GM23338 (cell line): ENCODE measurements around the gene TYK2. TPM values are rescaled to one million over a fixed set of nuclear protein-coding genes. Genes with fewer than 3 reads are reported as not detected.

Source experiments
- ATAC-seq: fragments of 200-7000 bp; cut with Tn5 transposase; 3 replicates; pipeline ENCODE4 v1.9.1; 2020
- DNase-seq: peaks from one replicate; pipeline ENCODE4 v3.0.0-alpha.2; 2015; ENCODE audit warnings: low spot score
- H2AFZ ChIP-seq: fragments of 200-600 bp; sonication (generic); 2 replicates; pipeline ENCODE4 v1.8.0; 2016; ENCODE audit warnings: antibody characterized with exemption, mild to moderate bottlenecking, moderate library complexity
- H3F3A ChIP-seq: fragments of 200-600 bp; sonication (generic); replicated peaks from 2 replicates; pipeline ENCODE4 v1.8.0; 2017; ENCODE audit warnings: antibody characterized with exemption, mixed run types, low read depth
- H3K27ac ChIP-seq: fragments of 200-600 bp; sonication (generic); 2 replicates; pipeline ENCODE4 v1.6.1; 2016; ENCODE audit warnings: low read depth
- H3K27me3 ChIP-seq: fragments of 200-600 bp; sonication (generic); 2 replicates; pipeline ENCODE4 v1.8.0; 2016; ENCODE audit warnings: mild to moderate bottlenecking, mixed run types, moderate library complexity; ENCODE audit not compliant: insufficient read depth
- H3K36me3 ChIP-seq: fragments of 200-600 bp; sonication (generic); 2 replicates; pipeline ENCODE4 v1.8.0; 2016; ENCODE audit warnings: mild to moderate bottlenecking; ENCODE audit not compliant: insufficient read depth
- H3K4me1 ChIP-seq: fragments of 200-600 bp; sonication (generic); 2 replicates; pipeline ENCODE4 v1.8.0; 2016; ENCODE audit warnings: mild to moderate bottlenecking, moderate library complexity; ENCODE audit not compliant: insufficient read depth
- H3K4me2 ChIP-seq: fragments of 200-600 bp; sonication (generic); 2 replicates; pipeline ENCODE4 v1.7.1; 2017; ENCODE audit warnings: mixed run types
- H3K4me3 ChIP-seq: fragments of 200-600 bp; sonication (generic); 2 replicates; pipeline ENCODE4 v1.6.1; 2016; ENCODE audit warnings: mixed run types
- H3K79me2 ChIP-seq: fragments of 200-600 bp; sonication (generic); replicated peaks from 2 replicates; pipeline ENCODE4 v1.8.0; 2017; ENCODE audit warnings: mild to moderate bottlenecking; ENCODE audit not compliant: insufficient read depth
- H3K9me2 ChIP-seq: fragments of 200-600 bp; sonication (generic); 2 replicates; pipeline ENCODE4 v1.8.0; 2017; ENCODE audit not compliant: insufficient read depth
- H4K20me1 ChIP-seq: fragments of 200-600 bp; sonication (generic); replicated peaks from 2 replicates; pipeline ENCODE4 v1.8.0; 2017; ENCODE audit warnings: mild to moderate bottlenecking; ENCODE audit not compliant: insufficient read depth
- H3K27ac Mint-ChIP-seq: 2 replicates; pipeline ENCODE4 v1.8.0; 2020; ENCODE audit warnings: inconsistent platforms, mild to moderate bottlenecking, moderate library complexity, mixed read lengths
- H3K27me3 Mint-ChIP-seq: 3 replicates; pipeline ENCODE4 v1.8.0; 2022; ENCODE audit warnings: low read depth, mild to moderate bottlenecking, moderate library complexity, mixed read lengths, inconsistent platforms; ENCODE audit not compliant: insufficient read depth, poor library complexity
- H3K36me3 Mint-ChIP-seq: 3 replicates; pipeline ENCODE4 v1.8.0; 2021; ENCODE audit warnings: low read depth, mild to moderate bottlenecking, inconsistent platforms, moderate library complexity, mixed read lengths
- H3K4me1 Mint-ChIP-seq: 3 replicates; pipeline ENCODE4 v1.8.0; 2020; ENCODE audit warnings: mild to moderate bottlenecking, inconsistent platforms, mixed read lengths
- H3K4me3 Mint-ChIP-seq: 3 replicates; pipeline ENCODE4 v1.8.0; 2021; ENCODE audit warnings: moderate library complexity, mild to moderate bottlenecking, inconsistent platforms, mixed read lengths
- H3K9me3 Mint-ChIP-seq: 3 replicates; pipeline ENCODE4 v1.8.0; 2020; ENCODE audit warnings: moderate library complexity, mild to moderate bottlenecking, inconsistent platforms, mixed read lengths
- CREB1 ChIP-seq: fragments of 250-450 bp; sonication (Bioruptor Pico); IDR thresholded peaks from 2 replicates; pipeline ENCODE4 v1.5.0; 2020; ENCODE audit warnings: low read depth, mild to moderate bottlenecking, moderate library complexity
- EZH2 ChIP-seq: fragments of 200-600 bp; sonication (generic); IDR thresholded peaks from one replicate; pipeline ENCODE4 v1.8.0; 2017; ENCODE audit warnings: antibody characterized with exemption, mild to moderate bottlenecking, low read depth; ENCODE audit not compliant: unreplicated experiment
- NANOG ChIP-seq: IDR thresholded peaks from 2 replicates; pipeline ENCODE4 v1.6.1; 2016; ENCODE audit warnings: antibody characterized with exemption, borderline replicate concordance
- POLR2AphosphoS5 ChIP-seq: IDR thresholded peaks from 2 replicates; pipeline ENCODE4 v1.6.1; 2016; ENCODE audit warnings: antibody characterized with exemption, low read depth
- ZNF114 ChIP-seq: fragments of 250-450 bp; sonication (Bioruptor Pico); IDR thresholded peaks from 2 replicates; pipeline ENCODE4 v1.5.0; 2020; ENCODE audit warnings: mild to moderate bottlenecking, moderate library complexity
- polyA plus RNA-seq: library from polyadenylated mRNA; unstranded; fragments of >200 nt; fragmentation: Nextera tagmentation; extraction: Ambion mirVana; gene quantifications from 2 replicates; pipeline ENCODE4 v1.2.1, GENCODE V29; 2016
- total RNA-seq: library from RNA; depleted of rRNA; stranded (reverse); fragments of >200 nt; shearing (Covaris generic); gene quantifications from 2 replicates; pipeline ENCODE4 v1.2.3, GENCODE V29; 2014
- TF ChIP-seq, protein P1 (sequence below): IDR thresholded peaks from one replicate; pipeline ENCODE4 v1.6.1; 2018; ENCODE audit warnings: antibody characterized with exemption; ENCODE audit not compliant: unreplicated experiment
- TF ChIP-seq, protein P2 (sequence below), 2 experiments: fragments of 200-600 bp in 1 of 2; sonication (generic) in 1 of 2; conservative IDR thresholded peaks; 2 replicates each; pipeline versions ENCODE4 v1.5.1 to v1.6.1; 2016 to 2017; ENCODE audit warnings: antibody characterized with exemption in 2 of 2, low read depth in 2 of 2, mild to moderate bottlenecking in 2 of 2, moderate library complexity in 1 of 2
- TF ChIP-seq, protein P3 (sequence below): fragments of 250-450 bp; sonication (Bioruptor Pico); IDR thresholded peaks from 2 replicates; pipeline ENCODE4 v1.5.0; 2020; ENCODE audit warnings: mild to moderate bottlenecking, moderate library complexity

Gene TYK2
- total and polyA plus RNA-seq, 2 experiments from 2014 or later = 29.1 to 30.7 TPM

DNA sequence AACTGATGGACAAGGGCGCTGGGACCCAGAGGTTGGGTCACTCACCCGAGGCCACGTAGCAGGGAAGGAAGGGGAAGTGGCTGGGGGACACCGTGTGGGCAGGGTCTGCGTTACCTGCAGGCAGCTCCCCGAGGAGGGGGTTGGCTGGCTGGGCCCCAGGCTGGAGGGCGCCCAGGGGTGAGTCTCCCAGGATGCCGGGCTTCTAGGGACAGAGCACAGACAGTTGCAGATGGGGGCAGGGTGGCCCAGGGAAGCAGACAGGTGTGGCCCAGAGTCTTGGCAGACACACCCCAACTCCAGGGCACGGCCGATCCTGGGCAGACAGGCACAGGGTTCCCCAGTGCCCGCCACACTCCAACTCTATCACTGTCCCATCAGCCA is 59.0 kb downstream of the TYK2 start:
- peaks cover 2% of the 10 kb centered on the region for H3K27me3 Mint-ChIP-seq
- DNase-seq (no peak), ATAC-seq (no peak)
- Histone ChIP-seq H4K20me1 (peaks cover 11% of the 10 kb centered on the region), H3K9me2 (no peaks in the 10 kb centered on the region), H2AFZ (no peak overlapping the region), H3K4me2 (no peak overlapping the region), H3F3A (peaks cover 8% of the 10 kb centered on the region), H3K79me2 (no peaks in the 10 kb centered on the region), H3K4me3 (no peak overlapping the region), H3K27me3 (no peaks in the 10 kb centered on the region), H3K27ac (no peak overlapping the region), H3K4me1 (peaks cover under 1% of the 10 kb centered on the region; the same call in 1 of the 2 replicates), H3K36me3 (peaks cover 19% of the 10 kb centered on the region; the same call in 1 of the 2 replicates)
- no peak overlapping the region for H3K27ac Mint-ChIP-seq
- TF ChIP-seq EZH2 (no peak), CREB1 (no peak), ZNF114 (no peak)
- H3K4me1 Mint-ChIP-seq = peaks cover under 1% of the 10 kb centered on the region; the same call in 2 of the 3 replicates
- no peaks in the 10 kb centered on the region for H3K9me3 Mint-ChIP-seq
- no peak overlapping the region for H3K4me3 Mint-ChIP-seq
- H3K36me3 Mint-ChIP-seq = peaks cover 60% of the 10 kb centered on the region

DNA sequence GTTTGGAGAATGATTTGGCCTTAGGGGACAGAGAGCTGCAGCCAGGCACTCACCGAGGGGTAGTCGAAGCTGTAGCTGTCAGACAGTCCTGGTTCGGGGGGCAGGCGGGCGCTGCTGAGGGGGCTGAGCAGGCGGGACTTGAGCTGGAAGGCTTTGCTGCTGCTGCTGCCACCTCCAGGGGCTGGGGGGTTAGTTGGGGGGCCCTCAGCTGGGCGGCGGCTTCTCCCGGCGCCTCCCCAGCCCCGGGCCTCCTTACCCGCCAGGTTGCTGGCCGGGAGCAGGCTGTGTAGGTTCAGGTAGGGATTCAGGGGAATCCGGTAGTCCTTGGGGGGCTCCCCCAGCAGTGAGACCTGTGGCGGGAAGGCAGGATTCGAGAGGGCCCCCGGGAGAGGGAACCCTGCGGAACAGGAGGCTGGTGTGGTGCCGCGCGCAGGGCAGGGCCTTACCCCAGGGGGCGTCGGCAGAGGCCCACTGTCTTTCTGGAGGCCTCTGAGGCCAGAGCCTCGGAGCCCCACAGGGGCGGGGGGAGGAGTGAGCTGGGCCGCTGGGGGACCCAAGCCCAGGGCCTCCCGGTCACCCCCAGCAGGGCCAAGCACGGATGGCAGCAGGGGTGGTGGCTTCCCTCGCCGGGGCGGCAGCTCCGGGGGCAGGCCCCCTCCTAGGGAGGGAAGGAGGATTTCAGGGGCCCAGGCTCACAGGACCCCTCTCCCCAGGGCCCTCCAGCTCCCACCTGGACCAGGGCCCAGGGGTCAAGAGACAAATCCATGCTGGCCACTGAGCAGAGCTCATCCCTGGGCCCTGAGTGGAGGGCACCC is 59.6 kb downstream of the TYK2 start:
- Histone ChIP-seq H3K4me1 (peaks cover 6% of the 10 kb centered on the region; the same call in 1 of the 2 replicates), H3K4me3 (no peak overlapping the region), H3K27ac (no peak overlapping the region), H3K4me2 (no peak overlapping the region), H3K27me3 (no peaks in the 10 kb centered on the region), H4K20me1 (peaks cover 7% of the 10 kb centered on the region), H3K9me2 (no peaks in the 10 kb centered on the region), H3K79me2 (no peaks in the 10 kb centered on the region), H3K36me3 (peaks cover 15% of the 10 kb centered on the region; the same call in 1 of the 2 replicates), H2AFZ (no peak overlapping the region), H3F3A (peaks cover 12% of the 10 kb centered on the region)
- no peak overlapping the region for H3K27ac Mint-ChIP-seq
- peaks cover 2% of the 10 kb centered on the region for H3K27me3 Mint-ChIP-seq
- no peak for DNase-seq
- H3K4me1 Mint-ChIP-seq = peaks cover 7% of the 10 kb centered on the region; the same call in 2 of the 3 replicates
- no peak for ATAC-seq
- H3K4me3 Mint-ChIP-seq = no peak overlapping the region
- H3K36me3 Mint-ChIP-seq = peaks cover 54% of the 10 kb centered on the region
- H3K9me3 Mint-ChIP-seq = no peaks in the 10 kb centered on the region
- TF ChIP-seq POLR2AphosphoS5 (no peak), NANOG (no peak)
- TF ChIP-seq, protein P1, sequence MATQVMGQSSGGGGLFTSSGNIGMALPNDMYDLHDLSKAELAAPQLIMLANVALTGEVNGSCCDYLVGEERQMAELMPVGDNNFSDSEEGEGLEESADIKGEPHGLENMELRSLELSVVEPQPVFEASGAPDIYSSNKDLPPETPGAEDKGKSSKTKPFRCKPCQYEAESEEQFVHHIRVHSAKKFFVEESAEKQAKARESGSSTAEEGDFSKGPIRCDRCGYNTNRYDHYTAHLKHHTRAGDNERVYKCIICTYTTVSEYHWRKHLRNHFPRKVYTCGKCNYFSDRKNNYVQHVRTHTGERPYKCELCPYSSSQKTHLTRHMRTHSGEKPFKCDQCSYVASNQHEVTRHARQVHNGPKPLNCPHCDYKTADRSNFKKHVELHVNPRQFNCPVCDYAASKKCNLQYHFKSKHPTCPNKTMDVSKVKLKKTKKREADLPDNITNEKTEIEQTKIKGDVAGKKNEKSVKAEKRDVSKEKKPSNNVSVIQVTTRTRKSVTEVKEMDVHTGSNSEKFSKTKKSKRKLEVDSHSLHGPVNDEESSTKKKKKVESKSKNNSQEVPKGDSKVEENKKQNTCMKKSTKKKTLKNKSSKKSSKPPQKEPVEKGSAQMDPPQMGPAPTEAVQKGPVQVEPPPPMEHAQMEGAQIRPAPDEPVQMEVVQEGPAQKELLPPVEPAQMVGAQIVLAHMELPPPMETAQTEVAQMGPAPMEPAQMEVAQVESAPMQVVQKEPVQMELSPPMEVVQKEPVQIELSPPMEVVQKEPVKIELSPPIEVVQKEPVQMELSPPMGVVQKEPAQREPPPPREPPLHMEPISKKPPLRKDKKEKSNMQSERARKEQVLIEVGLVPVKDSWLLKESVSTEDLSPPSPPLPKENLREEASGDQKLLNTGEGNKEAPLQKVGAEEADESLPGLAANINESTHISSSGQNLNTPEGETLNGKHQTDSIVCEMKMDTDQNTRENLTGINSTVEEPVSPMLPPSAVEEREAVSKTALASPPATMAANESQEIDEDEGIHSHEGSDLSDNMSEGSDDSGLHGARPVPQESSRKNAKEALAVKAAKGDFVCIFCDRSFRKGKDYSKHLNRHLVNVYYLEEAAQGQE = no peak
- TF ChIP-seq, protein P2, sequence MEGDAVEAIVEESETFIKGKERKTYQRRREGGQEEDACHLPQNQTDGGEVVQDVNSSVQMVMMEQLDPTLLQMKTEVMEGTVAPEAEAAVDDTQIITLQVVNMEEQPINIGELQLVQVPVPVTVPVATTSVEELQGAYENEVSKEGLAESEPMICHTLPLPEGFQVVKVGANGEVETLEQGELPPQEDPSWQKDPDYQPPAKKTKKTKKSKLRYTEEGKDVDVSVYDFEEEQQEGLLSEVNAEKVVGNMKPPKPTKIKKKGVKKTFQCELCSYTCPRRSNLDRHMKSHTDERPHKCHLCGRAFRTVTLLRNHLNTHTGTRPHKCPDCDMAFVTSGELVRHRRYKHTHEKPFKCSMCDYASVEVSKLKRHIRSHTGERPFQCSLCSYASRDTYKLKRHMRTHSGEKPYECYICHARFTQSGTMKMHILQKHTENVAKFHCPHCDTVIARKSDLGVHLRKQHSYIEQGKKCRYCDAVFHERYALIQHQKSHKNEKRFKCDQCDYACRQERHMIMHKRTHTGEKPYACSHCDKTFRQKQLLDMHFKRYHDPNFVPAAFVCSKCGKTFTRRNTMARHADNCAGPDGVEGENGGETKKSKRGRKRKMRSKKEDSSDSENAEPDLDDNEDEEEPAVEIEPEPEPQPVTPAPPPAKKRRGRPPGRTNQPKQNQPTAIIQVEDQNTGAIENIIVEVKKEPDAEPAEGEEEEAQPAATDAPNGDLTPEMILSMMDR (conservative IDR thresholded peaks at IDR 0.05; ENCODE audit: low read depth in 2 of 2) = no peak; a peak in 1 of 4 replicates
- TF ChIP-seq, protein P3, sequence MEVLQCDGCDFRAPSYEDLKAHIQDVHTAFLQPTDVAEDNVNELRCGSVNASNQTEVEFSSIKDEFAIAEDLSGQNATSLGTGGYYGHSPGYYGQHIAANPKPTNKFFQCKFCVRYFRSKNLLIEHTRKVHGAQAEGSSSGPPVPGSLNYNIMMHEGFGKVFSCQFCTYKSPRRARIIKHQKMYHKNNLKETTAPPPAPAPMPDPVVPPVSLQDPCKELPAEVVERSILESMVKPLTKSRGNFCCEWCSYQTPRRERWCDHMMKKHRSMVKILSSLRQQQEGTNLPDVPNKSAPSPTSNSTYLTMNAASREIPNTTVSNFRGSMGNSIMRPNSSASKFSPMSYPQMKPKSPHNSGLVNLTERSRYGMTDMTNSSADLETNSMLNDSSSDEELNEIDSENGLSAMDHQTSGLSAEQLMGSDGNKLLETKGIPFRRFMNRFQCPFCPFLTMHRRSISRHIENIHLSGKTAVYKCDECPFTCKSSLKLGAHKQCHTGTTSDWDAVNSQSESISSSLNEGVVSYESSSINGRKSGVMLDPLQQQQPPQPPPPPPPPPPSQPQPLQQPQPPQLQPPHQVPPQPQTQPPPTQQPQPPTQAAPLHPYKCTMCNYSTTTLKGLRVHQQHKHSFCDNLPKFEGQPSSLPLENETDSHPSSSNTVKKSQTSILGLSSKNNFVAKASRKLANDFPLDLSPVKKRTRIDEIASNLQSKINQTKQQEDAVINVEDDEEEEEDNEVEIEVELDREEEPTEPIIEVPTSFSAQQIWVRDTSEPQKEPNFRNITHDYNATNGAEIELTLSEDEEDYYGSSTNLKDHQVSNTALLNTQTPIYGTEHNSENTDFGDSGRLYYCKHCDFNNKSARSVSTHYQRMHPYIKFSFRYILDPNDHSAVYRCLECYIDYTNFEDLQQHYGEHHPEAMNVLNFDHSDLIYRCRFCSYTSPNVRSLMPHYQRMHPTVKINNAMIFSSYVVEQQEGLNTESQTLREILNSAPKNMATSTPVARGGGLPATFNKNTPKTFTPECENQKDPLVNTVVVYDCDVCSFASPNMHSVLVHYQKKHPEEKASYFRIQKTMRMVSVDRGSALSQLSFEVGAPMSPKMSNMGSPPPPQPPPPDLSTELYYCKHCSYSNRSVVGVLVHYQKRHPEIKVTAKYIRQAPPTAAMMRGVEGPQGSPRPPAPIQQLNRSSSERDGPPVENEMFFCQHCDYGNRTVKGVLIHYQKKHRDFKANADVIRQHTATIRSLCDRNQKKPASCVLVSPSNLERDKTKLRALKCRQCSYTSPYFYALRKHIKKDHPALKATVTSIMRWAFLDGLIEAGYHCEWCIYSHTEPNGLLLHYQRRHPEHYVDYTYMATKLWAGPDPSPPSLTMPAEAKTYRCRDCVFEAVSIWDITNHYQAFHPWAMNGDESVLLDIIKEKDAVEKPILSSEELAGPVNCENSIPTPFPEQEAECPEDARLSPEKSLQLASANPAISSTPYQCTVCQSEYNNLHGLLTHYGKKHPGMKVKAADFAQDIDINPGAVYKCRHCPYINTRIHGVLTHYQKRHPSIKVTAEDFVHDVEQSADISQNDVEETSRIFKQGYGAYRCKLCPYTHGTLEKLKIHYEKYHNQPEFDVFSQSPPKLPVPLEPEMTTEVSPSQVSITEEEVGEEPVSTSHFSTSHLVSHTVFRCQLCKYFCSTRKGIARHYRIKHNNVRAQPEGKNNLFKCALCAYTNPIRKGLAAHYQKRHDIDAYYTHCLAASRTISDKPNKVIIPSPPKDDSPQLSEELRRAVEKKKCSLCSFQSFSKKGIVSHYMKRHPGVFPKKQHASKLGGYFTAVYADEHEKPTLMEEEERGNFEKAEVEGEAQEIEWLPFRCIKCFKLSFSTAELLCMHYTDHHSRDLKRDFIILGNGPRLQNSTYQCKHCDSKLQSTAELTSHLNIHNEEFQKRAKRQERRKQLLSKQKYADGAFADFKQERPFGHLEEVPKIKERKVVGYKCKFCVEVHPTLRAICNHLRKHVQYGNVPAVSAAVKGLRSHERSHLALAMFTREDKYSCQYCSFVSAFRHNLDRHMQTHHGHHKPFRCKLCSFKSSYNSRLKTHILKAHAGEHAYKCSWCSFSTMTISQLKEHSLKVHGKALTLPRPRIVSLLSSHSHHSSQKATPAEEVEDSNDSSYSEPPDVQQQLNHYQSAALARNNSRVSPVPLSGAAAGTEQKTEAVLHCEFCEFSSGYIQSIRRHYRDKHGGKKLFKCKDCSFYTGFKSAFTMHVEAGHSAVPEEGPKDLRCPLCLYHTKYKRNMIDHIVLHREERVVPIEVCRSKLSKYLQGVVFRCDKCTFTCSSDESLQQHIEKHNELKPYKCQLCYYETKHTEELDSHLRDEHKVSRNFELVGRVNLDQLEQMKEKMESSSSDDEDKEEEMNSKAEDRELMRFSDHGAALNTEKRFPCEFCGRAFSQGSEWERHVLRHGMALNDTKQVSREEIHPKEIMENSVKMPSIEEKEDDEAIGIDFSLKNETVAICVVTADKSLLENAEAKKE (CRISPR knock-in tag) = no peak
